SU-DHL-6 (cell line): ENCODE results near the gene ZNF469.

Experiments used
- CTCF ChIP-seq: fragments of 200-600 bp; sonication (generic); IDR thresholded peaks from one replicate; pipeline ENCODE4 v1.5.1; 2017; ENCODE audit warnings: antibody characterized with exemption, mild to moderate bottlenecking, low read length, moderate library complexity; ENCODE audit not compliant: insufficient read depth, poor library complexity, severe bottlenecking
- EZH2phosphoT487 ChIP-seq: fragments of 200-600 bp; sonication (generic), shearing (Covaris generic); conservative IDR thresholded peaks from 2 replicates; pipeline ENCODE4 v1.6.1; 2018; ENCODE audit warnings: mild to moderate bottlenecking, antibody characterized with exemption, low read length, moderate library complexity, mixed read lengths

GRCh38 chr16:88348377-88349152, 34.2 kb upstream of the ZNF469 start:
- TF ChIP-seq CTCF (no peak), EZH2phosphoT487 (no peak)
